HepG2 (cell line): Measurements from ENCODE around the gene ANKRD29. TPM values are rescaled to one million over a fixed set of nuclear protein-coding genes. Genes with fewer than 3 reads are reported as not detected.

Experiments used
- HOXD1 ChIP-seq: sonication (generic); formaldehyde crosslinking; IDR thresholded peaks from 2 replicates; pipeline ENCODE4 v1.5.0; 2020; ENCODE audit warnings: missing genetic modification reagents
- KDM1A ChIP-seq: IDR thresholded peaks from 2 replicates; pipeline ENCODE4 v1.6.1; 2016; ENCODE audit warnings: missing compliant biosample characterization
- MAZ ChIP-seq, 2 experiments: sonication (generic) in 1 of 2; formaldehyde crosslinking in 1 of 2; IDR thresholded peaks; 2 replicates each; pipeline versions ENCODE4 v1.5.0 to v1.6.1; 2012 to 2020; ENCODE audit warnings: low read depth in 2 of 2, mild to moderate bottlenecking in 2 of 2, borderline replicate concordance in 1 of 2, improper control_type of control experiment in 1 of 2, low read length in 1 of 2, missing genetic modification reagents in 1 of 2, moderate library complexity in 1 of 2
- MEF2D ChIP-seq: sonication (generic); formaldehyde crosslinking; IDR thresholded peaks from 2 replicates; pipeline ENCODE4 v1.5.1; 2020; ENCODE audit warnings: mild to moderate bottlenecking, missing genetic modification reagents
- MTF1 ChIP-seq: sonication (generic); formaldehyde crosslinking; IDR thresholded peaks from 2 replicates; pipeline ENCODE4 v1.5.0; 2020; ENCODE audit warnings: missing genetic modification reagents
- MXD1 ChIP-seq: sonication (generic); formaldehyde crosslinking; IDR thresholded peaks from 2 replicates; pipeline ENCODE4 v1.4.0; 2020; ENCODE audit warnings: mild to moderate bottlenecking, missing genetic modification reagents
- MYC ChIP-seq: sonication (generic); formaldehyde crosslinking; IDR thresholded peaks from 2 replicates; pipeline ENCODE4 v1.9.0; 2021; ENCODE audit warnings: missing genetic modification reagents, borderline replicate concordance
- THAP8 ChIP-seq: sonication (generic); formaldehyde crosslinking; IDR thresholded peaks from 2 replicates; pipeline ENCODE4 v1.5.1; 2020; ENCODE audit warnings: missing genetic modification reagents, mild to moderate bottlenecking, borderline replicate concordance
- ZNF20 ChIP-seq: sonication (generic); formaldehyde crosslinking; IDR thresholded peaks from 2 replicates; pipeline ENCODE4 v1.4.0; 2020; ENCODE audit warnings: mild to moderate bottlenecking, moderate library complexity, missing genetic modification reagents
- ZNF24 ChIP-seq: fragments of 450-650 bp; IDR thresholded peaks from 2 replicates; pipeline ENCODE4 v1.6.1; 2017; ENCODE audit warnings: antibody characterized with exemption, mild to moderate bottlenecking
- ZNF550 ChIP-seq: sonication (generic); formaldehyde crosslinking; IDR thresholded peaks from 2 replicates; pipeline ENCODE4 v1.4.0; 2020; ENCODE audit warnings: mild to moderate bottlenecking, missing genetic modification reagents, borderline replicate concordance
- ZNF614 ChIP-seq: IDR thresholded peaks from 2 replicates; pipeline ENCODE4 v1.6.1; 2018; ENCODE audit warnings: missing biosample characterization, missing genetic modification reagents, inconsistent platforms, borderline replicate concordance
- ZNF670 ChIP-seq: sonication (generic); formaldehyde crosslinking; IDR thresholded peaks from 2 replicates; pipeline ENCODE4 v1.8.0; 2022; ENCODE audit warnings: mild to moderate bottlenecking, missing genetic modification reagents, borderline replicate concordance
- ZNF687 ChIP-seq: sonication (generic); formaldehyde crosslinking; IDR thresholded peaks from 2 replicates; pipeline ENCODE4 v1.5.1; 2020; ENCODE audit warnings: mild to moderate bottlenecking, missing genetic modification reagents, moderate library complexity
- ZNF761 ChIP-seq: sonication (generic); formaldehyde crosslinking; conservative IDR thresholded peaks from 2 replicates; pipeline ENCODE4 v1.4.0; 2020; ENCODE audit warnings: mild to moderate bottlenecking, missing genetic modification reagents
- polyA plus RNA-seq, 8 experiments: library from polyadenylated mRNA; depleted of rRNA in 3 of 8; stranded (reverse) in 7 of 8; unstranded in 1 of 8; fragments of >200 nt; fragmentation: Illumina TruSeq in 4 of 8; extraction: Trizol in 4 of 8; gene quantifications; 2 replicates each; pipeline versions ENCODE4 v1.2.1 to v1.2.3, GENCODE V29; 2011 to 2016; ENCODE audit warnings: low read depth in 4 of 8, missing spikeins in 1 of 8, mixed read lengths in 1 of 8; ENCODE audit not compliant: insufficient read depth in 1 of 8
- total RNA-seq, 5 experiments: library from RNA; depleted of rRNA; stranded (reverse); fragments of >200 nt; fragmentation: Illumina TruSeq; extraction: Trizol; gene quantifications; 2 replicates each; pipeline ENCODE4 v1.2.3, GENCODE V29; 2016; ENCODE audit warnings: low read depth in 1 of 5
- TF ChIP-seq, protein P1 (sequence below): sonication (generic); formaldehyde crosslinking; conservative IDR thresholded peaks from 2 replicates; pipeline ENCODE4 v1.8.1; 2023; ENCODE audit warnings: missing genetic modification reagents
- TF ChIP-seq, protein P2 (sequence below): sonication (generic); formaldehyde crosslinking; IDR thresholded peaks from 2 replicates; pipeline ENCODE4 v1.8.0; 2022; ENCODE audit warnings: low read depth, missing genetic modification reagents

ANKRD29 gene
- total and polyA plus RNA-seq, 2 of the 13 experiments (the other 11 are each of a cell fraction or from before 2014, with no cell fraction given), result not detected

DNA sequence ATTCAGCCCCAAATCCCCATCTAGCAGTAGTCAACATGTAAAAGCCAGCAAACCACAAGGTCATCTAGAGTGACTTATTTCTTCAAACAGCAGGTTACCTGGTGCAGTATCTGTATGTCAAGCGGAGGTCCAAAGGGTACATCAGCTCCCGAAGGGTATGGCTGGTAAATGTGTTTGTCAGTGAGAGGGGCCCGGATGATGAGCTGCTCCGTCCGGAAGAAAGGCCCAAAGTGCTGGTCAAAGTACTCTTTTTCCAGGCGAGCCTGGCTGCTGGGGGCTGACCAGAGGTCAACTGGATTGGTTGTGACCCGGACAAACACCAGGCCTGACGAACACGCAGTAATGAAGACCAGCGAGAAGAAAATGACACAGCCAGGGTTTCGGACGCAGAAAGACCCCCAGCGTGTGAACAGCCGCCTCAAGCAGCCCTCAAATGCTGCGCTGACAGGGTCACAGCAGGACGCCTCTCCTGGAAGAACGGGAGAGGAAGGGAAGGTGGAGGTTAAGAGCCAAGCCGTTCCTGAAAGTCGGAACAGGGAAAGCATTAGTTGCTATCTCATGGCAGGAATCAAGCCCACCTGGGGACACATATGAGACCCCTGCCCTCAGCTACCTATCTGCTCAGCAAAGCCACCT lies 106.4 kb downstream of the ANKRD29 start (continued):
- peak; percentile 100 for TF ChIP-seq ZNF687
- no peak for TF ChIP-seq ZNF20 (CRISPR knock-in tag)
- TF ChIP-seq ZNF614 (CRISPR knock-in tag), result peak; percentile 82; the same call in 1 of the 2 replicates
- no peak for TF ChIP-seq THAP8 (CRISPR knock-in tag)
- 0 out of 2 replicates have a peak, but pooled peaks have one; percentile 29 for TF ChIP-seq MTF1 (CRISPR knock-in tag)
- TF ChIP-seq ZNF550 (CRISPR knock-in tag), result no peak
- peak; percentile 92; the same call in 1 of the 2 replicates for TF ChIP-seq MEF2D (CRISPR knock-in tag)
- TF ChIP-seq, protein P1, sequence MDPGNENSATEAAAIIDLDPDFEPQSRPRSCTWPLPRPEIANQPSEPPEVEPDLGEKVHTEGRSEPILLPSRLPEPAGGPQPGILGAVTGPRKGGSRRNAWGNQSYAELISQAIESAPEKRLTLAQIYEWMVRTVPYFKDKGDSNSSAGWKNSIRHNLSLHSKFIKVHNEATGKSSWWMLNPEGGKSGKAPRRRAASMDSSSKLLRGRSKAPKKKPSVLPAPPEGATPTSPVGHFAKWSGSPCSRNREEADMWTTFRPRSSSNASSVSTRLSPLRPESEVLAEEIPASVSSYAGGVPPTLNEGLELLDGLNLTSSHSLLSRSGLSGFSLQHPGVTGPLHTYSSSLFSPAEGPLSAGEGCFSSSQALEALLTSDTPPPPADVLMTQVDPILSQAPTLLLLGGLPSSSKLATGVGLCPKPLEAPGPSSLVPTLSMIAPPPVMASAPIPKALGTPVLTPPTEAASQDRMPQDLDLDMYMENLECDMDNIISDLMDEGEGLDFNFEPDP (CRISPR knock-in tag), result no peak
- TF ChIP-seq, protein P2, sequence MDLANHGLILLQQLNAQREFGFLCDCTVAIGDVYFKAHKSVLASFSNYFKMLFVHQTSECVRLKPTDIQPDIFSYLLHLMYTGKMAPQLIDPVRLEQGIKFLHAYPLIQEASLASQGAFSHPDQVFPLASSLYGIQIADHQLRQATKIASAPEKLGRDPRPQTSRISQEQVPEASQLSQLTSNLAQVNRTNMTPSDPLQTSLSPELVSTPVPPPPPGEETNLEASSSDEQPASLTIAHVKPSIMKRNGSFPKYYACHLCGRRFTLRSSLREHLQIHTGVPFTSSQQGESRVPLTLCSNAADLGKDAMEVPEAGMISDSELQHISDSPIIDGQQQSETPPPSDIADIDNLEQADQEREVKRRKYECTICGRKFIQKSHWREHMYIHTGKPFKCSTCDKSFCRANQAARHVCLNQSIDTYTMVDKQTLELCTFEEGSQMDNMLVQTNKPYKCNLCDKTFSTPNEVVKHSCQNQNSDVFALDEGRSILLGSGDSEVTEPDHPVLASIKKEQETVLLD (CRISPR knock-in tag), result no peak
- no peak for TF ChIP-seq MAZ (IDR thresholded peaks at IDR 0.05; ENCODE audit: borderline replicate concordance, low read depth, low read length)
- peak; percentile 52; the same call in 1 of the 2 replicates for TF ChIP-seq MAZ (CRISPR knock-in tag; IDR thresholded peaks at IDR 0.05; ENCODE audit: low read depth)
- TF ChIP-seq MXD1 (CRISPR knock-in tag), result no peak
- TF ChIP-seq ZNF24, result peak; percentile 48; the same call in 1 of the 2 replicates
- TF ChIP-seq HOXD1 (CRISPR knock-in tag), result no peak
- peak; percentile 78; the same call in 1 of the 2 replicates for TF ChIP-seq MYC (CRISPR knock-in tag)
- peak; percentile 82; the same call in 1 of the 2 replicates for TF ChIP-seq ZNF670 (CRISPR knock-in tag)
- TF ChIP-seq ZNF761 (CRISPR knock-in tag), result no peak
- peak; percentile 60; the same call in 1 of the 2 replicates for TF ChIP-seq KDM1A
